K562 (cell line): ENCODE results near the gene CSF1. TPM values are rescaled to one million over a fixed set of nuclear protein-coding genes. Genes with fewer than 3 reads are reported as not detected.

Experiments
- C11orf30 ChIP-seq: fragments of 450-650 bp; IDR thresholded peaks from 2 replicates; pipeline ENCODE4 v1.6.1; 2016; ENCODE audit warnings: low read depth, mild to moderate bottlenecking
- CBX1 ChIP-seq: sonication (generic); IDR thresholded peaks from 2 replicates; pipeline ENCODE4 v1.6.1; 2016; ENCODE audit warnings: antibody characterized with exemption, low read depth, mild to moderate bottlenecking
- CLOCK ChIP-seq: fragments of 250-450 bp; sonication (Bioruptor Pico); IDR thresholded peaks from 2 replicates; pipeline ENCODE4 v1.4.0; 2020; ENCODE audit warnings: mild to moderate bottlenecking, moderate library complexity, borderline replicate concordance
- CREBBP ChIP-seq: IDR thresholded peaks from one replicate; pipeline ENCODE4 v1.6.1; 2012; ENCODE audit warnings: low read depth, mild to moderate bottlenecking, control low read depth, inconsistent platforms, low read length
- DDX20 ChIP-seq: fragments of 450-650 bp; IDR thresholded peaks from 2 replicates; pipeline ENCODE4 v1.6.1; 2016; ENCODE audit warnings: missing genetic modification characterization, low read depth, mild to moderate bottlenecking, missing compliant biosample characterization, moderate library complexity
- ETV5 ChIP-seq: sonication (generic); formaldehyde crosslinking; IDR thresholded peaks from 2 replicates; pipeline ENCODE4 v1.4.0; 2020; ENCODE audit warnings: low read depth, mild to moderate bottlenecking, missing genetic modification reagents
- GTF2A2 ChIP-seq: IDR thresholded peaks from 2 replicates; pipeline ENCODE4 v1.6.1; 2016; ENCODE audit warnings: mild to moderate bottlenecking, missing genetic modification characterization, missing compliant biosample characterization
- IRF9 ChIP-seq: fragments of 450-650 bp; IDR thresholded peaks from 2 replicates; pipeline ENCODE4 v1.6.1; 2016; ENCODE audit warnings: missing biosample characterization, missing genetic modification characterization
- JUNB ChIP-seq: fragments of 450-650 bp; formaldehyde crosslinking; conservative IDR thresholded peaks from 2 replicates; pipeline ENCODE4 v1.4.0; 2020; ENCODE audit warnings: mild to moderate bottlenecking
- KDM1A ChIP-seq, 2 experiments: fragments of 450-650 bp; IDR thresholded peaks; 2 replicates each; pipeline ENCODE4 v1.6.1; 2016; ENCODE audit warnings: mild to moderate bottlenecking in 2 of 2
- KLF16 ChIP-seq: IDR thresholded peaks from 2 replicates; pipeline ENCODE4 v1.6.1; 2016; ENCODE audit warnings: antibody characterized with exemption
- MAFK ChIP-seq: IDR thresholded peaks from 2 replicates; pipeline ENCODE4 v1.6.1; 2011; ENCODE audit warnings: low read length, improper control_type of control experiment
- MAZ ChIP-seq, 2 experiments: fragments of 450-650 bp in 1 of 2; sonication (generic) in 1 of 2; formaldehyde crosslinking; IDR thresholded peaks in 1 of 2; conservative IDR thresholded peaks in 1 of 2; 2 replicates each; pipeline versions ENCODE4 v1.4.0 to v1.5.0; 2020; ENCODE audit warnings: mild to moderate bottlenecking in 1 of 2, missing genetic modification reagents in 1 of 2
- MECOM ChIP-seq: fragments of 250-450 bp; sonication (Bioruptor Pico); IDR thresholded peaks from 2 replicates; pipeline ENCODE4 v1.8.0; 2022; ENCODE audit warnings: inconsistent platforms
- TBL1XR1 ChIP-seq, 2 experiments: IDR thresholded peaks; 2 replicates each; pipeline ENCODE4 v1.6.1; 2012; ENCODE audit warnings: improper control_type of control experiment in 2 of 2, low read length in 2 of 2, mild to moderate bottlenecking in 1 of 2
- TCF7L2 ChIP-seq: fragments of 150-350 bp; IDR thresholded peaks from 2 replicates; pipeline ENCODE4 v1.6.1; 2016; ENCODE audit warnings: low read depth, mild to moderate bottlenecking, low read length, moderate library complexity
- TEAD4 ChIP-seq, 2 experiments: sonication (generic) in 1 of 2; formaldehyde crosslinking in 1 of 2; IDR thresholded peaks; 2 replicates each; pipeline versions ENCODE4 v1.6.1 to v1.8.0; 2012 to 2022; ENCODE audit warnings: borderline replicate concordance in 1 of 2, inconsistent platforms in 1 of 2, low read length in 1 of 2, mild to moderate bottlenecking in 1 of 2, missing genetic modification reagents in 1 of 2
- ZKSCAN3 ChIP-seq: fragments of 250-450 bp; sonication (Bioruptor Pico); IDR thresholded peaks from 2 replicates; pipeline ENCODE4 v1.4.0; 2020
- ZNF239 ChIP-seq: fragments of 250-450 bp; sonication (Bioruptor Pico); IDR thresholded peaks from 2 replicates; pipeline ENCODE4 v1.4.0; 2020; ENCODE audit warnings: mild to moderate bottlenecking
- ZNF639 ChIP-seq, 2 experiments: fragments of 200-800 bp in 1 of 2; sonication (Bioruptor generic) in 1 of 2; sonication (generic) in 1 of 2; formaldehyde crosslinking in 1 of 2; IDR thresholded peaks in 1 of 2; conservative IDR thresholded peaks in 1 of 2; 2 replicates each; pipeline versions ENCODE4 v1.5.0 to v1.6.1; 2016 to 2020; ENCODE audit warnings: missing compliant biosample characterization in 1 of 2, missing genetic modification characterization in 1 of 2, missing genetic modification reagents in 1 of 2
- ZNF655 ChIP-seq: fragments of 250-450 bp; sonication (Bioruptor Pico); IDR thresholded peaks from 2 replicates; pipeline ENCODE4 v1.5.0; 2021
- ZNF707 ChIP-seq: fragments of 250-450 bp; sonication (Bioruptor Pico); conservative IDR thresholded peaks from 2 replicates; pipeline ENCODE4 v1.8.0; 2022; ENCODE audit warnings: inconsistent platforms, mild to moderate bottlenecking, moderate library complexity
- polyA plus RNA-seq, 8 experiments: library from polyadenylated mRNA; depleted of rRNA in 4 of 8; stranded (reverse) in 5 of 8; unstranded in 3 of 8; fragments of >200 nt; fragmentation: Nextera tagmentation in 2 of 8; fragmentation: Illumina TruSeq in 1 of 8; extraction: Ambion mirVana in 2 of 8; extraction: Trizol in 1 of 8; gene quantifications; 2 replicates each; pipeline versions ENCODE4 v1.2.1 to v1.2.3, GENCODE V29; 2011 to 2014; ENCODE audit warnings: inconsistent platforms in 1 of 8, missing spikeins in 1 of 8
- total RNA-seq, 7 experiments: library from RNA; depleted of rRNA in 6 of 7; stranded (reverse); fragments of >200 nt in 6 of 7; fragmentation: Illumina TruSeq in 2 of 7; extraction: Trizol in 2 of 7; gene quantifications; 2 replicates each; pipeline versions ENCODE4 v1.2.1 to v1.2.3, GENCODE V29; 2011 to 2021; ENCODE audit warnings: low replicate concordance in 1 of 7

CSF1 gene
- total and polyA plus RNA-seq, 9 of the 15 experiments (the other 6 are each of a cell fraction or from before 2014, with no cell fraction given), result 0.18 to 11.8 (median 2.8) TPM

- TF ChIP-seq TEAD4 (IDR thresholded peaks at IDR 0.05; ENCODE audit: low read length) (peak; percentile 61), TEAD4 (CRISPR knock-in tag; IDR thresholded peaks at IDR 0.05; ENCODE audit: borderline replicate concordance) (no peak), ETV5 (CRISPR knock-in tag) (0 out of 2 replicates have a peak, but pooled peaks have one; percentile 39), TCF7L2 (no peak), ZNF707 (peak; percentile 75), JUNB (CRISPR knock-in tag) (peak; percentile 70), CREBBP (no peak), ZNF655 (CRISPR knock-in tag) (no peak), ZNF239 (CRISPR knock-in tag) (peak; percentile 26; the same call in 1 of the 2 replicates), MAZ (CRISPR knock-in tag; conservative IDR thresholded peaks at IDR 0.05 in 1 of 2, IDR thresholded peaks at IDR 0.05 in 1 of 2) (peak in 1 of 2 experiments; percentile 35; a peak in 1 of 4 replicates), IRF9 (tag) (0 out of 2 replicates have a peak, but pooled peaks have one; percentile 37), MAFK (peak; percentile 70), KDM1A (IDR thresholded peaks at IDR 0.05) (peak; percentile 74 to 81; a peak in 3 of 4 replicates), TBL1XR1 (IDR thresholded peaks at IDR 0.05; ENCODE audit: low read length in 2 of 2) (peak in 1 of 2 experiments; percentile 61; a peak in 1 of 4 replicates), CBX1 (no peak), MECOM (CRISPR knock-in tag) (peak; percentile 51; the same call in 1 of the 2 replicates), GTF2A2 (tag) (peak; percentile 38; the same call in 1 of the 2 replicates), DDX20 (tag) (peak; percentile 48), CLOCK (peak; percentile 8; the same call in 1 of the 2 replicates), KLF16 (no peak), ZNF639 (CRISPR knock-in tag; conservative IDR thresholded peaks at IDR 0.05 in 1 of 2, IDR thresholded peaks at IDR 0.05 in 1 of 2) (peak in 1 of 2 experiments; percentile 78; a peak in 1 of 4 replicates), ZKSCAN3 (CRISPR knock-in tag) (no peak), C11orf30 (peak; percentile 85)
Observed at GRCh38 chr1:109979489-109980091, 68.9 kb downstream of the CSF1 start (continued).
